Endothelial cell of umbilical vein (primary cell): Measurements from ENCODE around the gene MAST1.
A peak's percentile ranks its signal among the peaks of the same experiment; 100 is the strongest.

ENCODE experiments used
- EZH2 ChIP-seq: IDR thresholded peaks from 2 replicates; pipeline ENCODE4 v1.6.1; 2012; ENCODE audit warnings: borderline replicate concordance, low read depth, mild to moderate bottlenecking, moderate library complexity, low read length, inconsistent platforms; ENCODE audit not compliant: severe bottlenecking
- JUN ChIP-seq: IDR thresholded peaks from 2 replicates; pipeline ENCODE4 v1.6.1; 2011; ENCODE audit warnings: borderline replicate concordance, low read depth; ENCODE audit not compliant: insufficient read length, insufficient read depth
- MYC ChIP-seq: IDR thresholded peaks from one replicate; pipeline ENCODE4 v1.6.1; 2011; ENCODE audit warnings: mild to moderate bottlenecking, low read depth, low read length
- POLR2A ChIP-seq: IDR thresholded peaks from 2 replicates; pipeline ENCODE4 v1.6.1; 2012; ENCODE audit warnings: low read depth, mild to moderate bottlenecking, control low read depth, low read length
- TF ChIP-seq, protein P1 (sequence below), 2 donors: IDR thresholded peaks; 1 replicate in 1 of 2; 2 replicates in 1 of 2; pipeline ENCODE4 v1.5.1; 2011; ENCODE audit warnings: low read length in 2 of 2, mild to moderate bottlenecking in 2 of 2, moderate library complexity in 2 of 2, control low read depth in 1 of 2, inconsistent platforms in 1 of 2, low read depth in 1 of 2; ENCODE audit not compliant: insufficient read depth in 1 of 2; ENCODE audit errors: extremely low read depth in 1 of 2
- TF ChIP-seq, protein P2 (sequence below): IDR thresholded peaks from 2 replicates; pipeline ENCODE4 v1.6.1; 2011; ENCODE audit not compliant: insufficient read depth, insufficient read length

DNA sequence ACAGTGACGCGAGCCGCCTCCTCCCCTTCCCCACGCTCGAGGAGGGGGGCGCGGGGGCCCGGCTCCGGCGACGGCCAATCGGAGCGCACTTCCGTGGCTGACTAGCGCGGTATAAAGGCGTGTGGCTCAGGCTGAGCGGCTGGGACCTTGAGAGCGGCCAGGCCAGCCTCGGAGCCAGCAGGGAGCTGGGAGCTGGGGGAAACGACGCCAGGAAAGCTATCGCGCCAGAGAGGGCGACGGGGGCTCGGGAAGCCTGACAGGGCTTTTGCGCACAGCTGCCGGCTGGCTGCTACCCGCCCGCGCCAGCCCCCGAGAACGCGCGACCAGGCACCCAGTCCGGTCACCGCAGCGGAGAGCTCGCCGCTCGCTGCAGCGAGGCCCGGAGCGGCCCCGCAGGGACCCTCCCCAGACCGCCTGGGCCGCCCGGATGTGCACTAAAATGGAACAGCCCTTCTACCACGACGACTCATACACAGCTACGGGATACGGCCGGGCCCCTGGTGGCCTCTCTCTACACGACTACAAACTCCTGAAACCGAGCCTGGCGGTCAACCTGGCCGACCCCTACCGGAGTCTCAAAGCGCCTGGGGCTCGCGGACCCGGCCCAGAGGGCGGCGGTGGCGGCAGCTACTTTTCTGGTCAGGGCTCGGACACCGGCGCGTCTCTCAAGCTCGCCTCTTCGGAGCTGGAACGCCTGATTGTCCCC, 46.8 kb upstream of the MAST1 start, which contains the start of gene JUNB:
- TF ChIP-seq POLR2A = peak; percentile 100
- TF ChIP-seq, protein P1, sequence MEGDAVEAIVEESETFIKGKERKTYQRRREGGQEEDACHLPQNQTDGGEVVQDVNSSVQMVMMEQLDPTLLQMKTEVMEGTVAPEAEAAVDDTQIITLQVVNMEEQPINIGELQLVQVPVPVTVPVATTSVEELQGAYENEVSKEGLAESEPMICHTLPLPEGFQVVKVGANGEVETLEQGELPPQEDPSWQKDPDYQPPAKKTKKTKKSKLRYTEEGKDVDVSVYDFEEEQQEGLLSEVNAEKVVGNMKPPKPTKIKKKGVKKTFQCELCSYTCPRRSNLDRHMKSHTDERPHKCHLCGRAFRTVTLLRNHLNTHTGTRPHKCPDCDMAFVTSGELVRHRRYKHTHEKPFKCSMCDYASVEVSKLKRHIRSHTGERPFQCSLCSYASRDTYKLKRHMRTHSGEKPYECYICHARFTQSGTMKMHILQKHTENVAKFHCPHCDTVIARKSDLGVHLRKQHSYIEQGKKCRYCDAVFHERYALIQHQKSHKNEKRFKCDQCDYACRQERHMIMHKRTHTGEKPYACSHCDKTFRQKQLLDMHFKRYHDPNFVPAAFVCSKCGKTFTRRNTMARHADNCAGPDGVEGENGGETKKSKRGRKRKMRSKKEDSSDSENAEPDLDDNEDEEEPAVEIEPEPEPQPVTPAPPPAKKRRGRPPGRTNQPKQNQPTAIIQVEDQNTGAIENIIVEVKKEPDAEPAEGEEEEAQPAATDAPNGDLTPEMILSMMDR (IDR thresholded peaks at IDR 0.05; ENCODE audit: extremely low read depth in 1 of 2, insufficient read depth in 1 of 2, low read depth in 1 of 2, low read length in 2 of 2) = peak; percentile 4 to 12
- TF ChIP-seq, protein P2, sequence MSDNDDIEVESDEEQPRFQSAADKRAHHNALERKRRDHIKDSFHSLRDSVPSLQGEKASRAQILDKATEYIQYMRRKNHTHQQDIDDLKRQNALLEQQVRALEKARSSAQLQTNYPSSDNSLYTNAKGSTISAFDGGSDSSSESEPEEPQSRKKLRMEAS = peak; percentile 2
- peak; percentile 7 for TF ChIP-seq MYC
- no peak for TF ChIP-seq EZH2
- no peak for TF ChIP-seq JUN
